ENCODE data around the gene CACNA1S. TPM values are rescaled to one million over a fixed set of nuclear protein-coding genes. Genes with fewer than 3 reads are reported as not detected.

The CACNA1S gene
- total RNA-seq, 2 experiments from 2014 or later: not detected

DNA sequence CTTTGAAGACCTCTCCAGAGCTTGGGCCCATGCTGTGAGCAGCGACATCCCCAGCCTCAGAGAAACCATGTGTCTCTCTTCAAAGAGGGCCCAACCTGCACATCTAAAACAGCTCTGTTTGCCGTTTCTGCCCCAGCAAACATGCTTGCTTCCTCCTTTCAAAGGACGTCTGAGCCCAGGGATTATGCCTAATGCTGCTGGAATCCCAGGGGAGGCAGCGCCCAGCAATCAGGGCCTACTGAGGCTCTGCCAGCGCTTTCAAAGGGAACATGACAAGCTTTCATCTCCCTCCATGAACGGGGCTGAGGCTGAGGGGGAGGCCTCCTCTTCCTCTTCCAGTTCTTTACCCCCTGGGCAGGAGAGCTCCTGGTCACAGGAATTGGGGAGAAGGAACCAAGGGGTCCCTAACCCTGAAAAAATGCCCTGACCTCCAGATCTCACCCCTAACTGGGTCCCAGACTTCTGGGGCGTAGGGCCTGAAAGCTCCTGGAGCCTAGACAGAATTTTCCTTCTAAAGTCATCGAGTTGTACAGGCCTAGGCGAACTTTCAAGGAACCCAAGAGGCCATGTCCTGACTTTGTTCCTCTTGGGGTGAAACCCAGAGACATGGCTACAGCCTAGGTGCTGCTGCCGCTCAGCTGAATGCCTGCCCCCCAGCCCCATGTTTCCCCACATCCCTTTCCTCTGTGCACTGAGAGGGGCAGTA is 28.2 kb upstream of the CACNA1S start:
- H3K27ac ChIP-seq (ENCODE audit: low read depth in 1 of 2, low read length in 2 of 2): no peak overlapping the region
- Mint-ChIP-seq H3K9me3 (no peaks in the 10 kb centered on the region), H3K27me3 (no peaks in the 10 kb centered on the region), H3K4me1 (ENCODE audit: low read depth) (no peaks in the 10 kb centered on the region), H3K36me3 (ENCODE audit: low read depth) (peaks cover 70% of the 10 kb centered on the region), H3K27ac (no peak overlapping the region), H3K4me3 (no peak overlapping the region)
- H3K27me3 ChIP-seq (ENCODE audit: control insufficient read depth in 1 of 2, insufficient read depth in 2 of 2, low read length in 2 of 2): no peaks in the 10 kb centered on the region
- peaks cover 57% of the 10 kb centered on the region for H3K36me3 ChIP-seq (ENCODE audit: insufficient read depth, low read length)
- no peaks in the 10 kb centered on the region for H3K9me3 ChIP-seq (ENCODE audit: control insufficient read depth in 1 of 2, insufficient read depth in 1 of 2, low read length in 2 of 2)
- ChIA-PET POLR2A (interaction anchor here (0.6 kb wide), 1 partner anchor 1086 kb away, joined by 3 read pairs; no protein-coding TSS in a partner anchor), CTCF (no interaction called here)
- no peak for DNase-seq
- intact Hi-C loops (cut with DNase I, micrococcal nuclease): no loop called here
- H3K4me3 ChIP-seq (ENCODE audit: low read length): no peak overlapping the region
- ATAC-seq (ENCODE audit: poor library complexity): no peak
- H3K4me1 ChIP-seq (ENCODE audit: insufficient read depth, low read length): no peaks in the 10 kb centered on the region
- TF ChIP-seq, protein P1, sequence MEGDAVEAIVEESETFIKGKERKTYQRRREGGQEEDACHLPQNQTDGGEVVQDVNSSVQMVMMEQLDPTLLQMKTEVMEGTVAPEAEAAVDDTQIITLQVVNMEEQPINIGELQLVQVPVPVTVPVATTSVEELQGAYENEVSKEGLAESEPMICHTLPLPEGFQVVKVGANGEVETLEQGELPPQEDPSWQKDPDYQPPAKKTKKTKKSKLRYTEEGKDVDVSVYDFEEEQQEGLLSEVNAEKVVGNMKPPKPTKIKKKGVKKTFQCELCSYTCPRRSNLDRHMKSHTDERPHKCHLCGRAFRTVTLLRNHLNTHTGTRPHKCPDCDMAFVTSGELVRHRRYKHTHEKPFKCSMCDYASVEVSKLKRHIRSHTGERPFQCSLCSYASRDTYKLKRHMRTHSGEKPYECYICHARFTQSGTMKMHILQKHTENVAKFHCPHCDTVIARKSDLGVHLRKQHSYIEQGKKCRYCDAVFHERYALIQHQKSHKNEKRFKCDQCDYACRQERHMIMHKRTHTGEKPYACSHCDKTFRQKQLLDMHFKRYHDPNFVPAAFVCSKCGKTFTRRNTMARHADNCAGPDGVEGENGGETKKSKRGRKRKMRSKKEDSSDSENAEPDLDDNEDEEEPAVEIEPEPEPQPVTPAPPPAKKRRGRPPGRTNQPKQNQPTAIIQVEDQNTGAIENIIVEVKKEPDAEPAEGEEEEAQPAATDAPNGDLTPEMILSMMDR (IDR thresholded peaks at IDR 0.05): no peak

DNA sequence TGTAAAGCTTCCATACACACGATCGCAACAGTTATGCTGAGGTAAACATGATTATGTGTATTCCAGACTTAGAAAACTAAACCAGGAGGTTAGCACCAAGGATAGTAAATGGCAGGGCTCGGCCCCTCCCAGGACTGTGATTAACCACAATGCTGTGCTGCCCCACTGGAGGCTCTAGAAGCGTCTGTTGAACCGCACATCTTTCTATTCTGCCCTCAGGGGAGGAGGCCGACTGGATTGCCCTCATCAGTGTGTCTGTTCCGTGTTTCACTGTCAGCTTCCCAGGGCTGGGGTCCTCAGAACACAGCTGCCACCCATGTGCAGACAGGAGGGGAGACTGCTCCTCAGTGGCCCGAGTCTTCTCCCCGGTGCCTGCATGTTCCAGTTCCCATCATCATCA is 27.5 kb upstream of the CACNA1S start:
- Histone ChIP-seq H3K27me3 (ENCODE audit: control insufficient read depth in 1 of 2, insufficient read depth in 2 of 2, low read length in 2 of 2) (no peaks in the 10 kb centered on the region), H3K27ac (ENCODE audit: low read depth in 1 of 2, low read length in 2 of 2) (no peak overlapping the region), H3K9me3 (ENCODE audit: control insufficient read depth in 1 of 2, insufficient read depth in 1 of 2, low read length in 2 of 2) (no peaks in the 10 kb centered on the region), H3K4me1 (ENCODE audit: insufficient read depth, low read length) (no peaks in the 10 kb centered on the region), H3K4me3 (ENCODE audit: low read length) (no peak overlapping the region), H3K36me3 (ENCODE audit: insufficient read depth, low read length) (peaks cover 54% of the 10 kb centered on the region)
- Mint-ChIP-seq H3K36me3 (ENCODE audit: low read depth) (peaks cover 69% of the 10 kb centered on the region), H3K27ac (no peak overlapping the region), H3K4me1 (ENCODE audit: low read depth) (no peaks in the 10 kb centered on the region), H3K9me3 (no peaks in the 10 kb centered on the region), H3K27me3 (no peaks in the 10 kb centered on the region), H3K4me3 (no peak overlapping the region)
- no peak for ATAC-seq (ENCODE audit: poor library complexity)
- intact Hi-C loops (cut with DNase I, micrococcal nuclease): no loop called here
- TF ChIP-seq, protein P1 (IDR thresholded peaks at IDR 0.05): no peak
- POLR2A ChIA-PET: no interaction called here
- CTCF ChIA-PET: no interaction called here
- no peak for DNase-seq

DNA sequence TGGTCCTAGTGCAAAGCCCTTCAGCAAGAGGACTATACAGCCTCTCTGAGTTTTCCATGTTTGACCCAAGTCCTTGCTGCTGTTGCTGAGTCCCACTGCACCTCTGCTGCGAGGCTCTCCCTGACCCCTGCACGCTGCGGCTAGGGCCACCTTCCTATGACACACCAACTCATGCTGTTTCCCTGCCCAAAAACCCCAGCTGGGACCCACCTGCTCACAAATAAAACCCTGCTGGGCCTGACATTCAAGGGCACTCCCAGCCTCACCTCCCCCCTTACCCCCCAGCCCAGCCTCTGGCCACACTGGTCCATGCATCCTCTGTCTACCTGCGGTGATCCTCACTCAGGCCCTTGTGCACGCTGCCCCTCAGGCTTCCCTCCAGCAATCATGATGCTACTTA is 27.1 kb upstream of the CACNA1S start:
- no peak for ATAC-seq (ENCODE audit: poor library complexity)
- intact Hi-C loops (cut with DNase I, micrococcal nuclease): no loop called here
- Mint-ChIP-seq H3K9me3 (no peaks in the 10 kb centered on the region), H3K4me1 (ENCODE audit: low read depth) (no peaks in the 10 kb centered on the region), H3K4me3 (no peak overlapping the region), H3K36me3 (ENCODE audit: low read depth) (peaks cover 69% of the 10 kb centered on the region), H3K27me3 (no peaks in the 10 kb centered on the region), H3K27ac (no peak overlapping the region)
- no peak for DNase-seq
- ChIA-PET CTCF (no interaction called here), POLR2A (interaction anchor here (2.1 kb wide), 1 partner anchor 14 kb away, joined by 4 read pairs; no protein-coding TSS in a partner anchor)
- no peaks in the 10 kb centered on the region for H3K4me1 ChIP-seq (ENCODE audit: insufficient read depth, low read length)
- H3K27me3 ChIP-seq (ENCODE audit: control insufficient read depth in 1 of 2, insufficient read depth in 2 of 2, low read length in 2 of 2): no peaks in the 10 kb centered on the region
- peaks cover 49% of the 10 kb centered on the region for H3K36me3 ChIP-seq (ENCODE audit: insufficient read depth, low read length)
- no peak overlapping the region for H3K27ac ChIP-seq (ENCODE audit: low read depth in 1 of 2, low read length in 2 of 2)
- TF ChIP-seq, protein P1 (IDR thresholded peaks at IDR 0.05): no peak
- no peaks in the 10 kb centered on the region for H3K9me3 ChIP-seq (ENCODE audit: control insufficient read depth in 1 of 2, insufficient read depth in 1 of 2, low read length in 2 of 2)
- H3K4me3 ChIP-seq (ENCODE audit: low read length): no peak overlapping the region
